Measurements from ENCODE around the gene PAXX. TPM values are rescaled to one million over a fixed set of nuclear protein-coding genes. Genes with fewer than 3 reads are reported as not detected.

The PAXX gene
- total RNA-seq, 1 experiment from 2014 or later = 64.0 TPM

GRCh38 chr9:136947955-136948510, 44.2 kb upstream of the PAXX start:
- BruUV-seq (replicated peaks) = no TSS peak
- POLR2A ChIA-PET = no interaction called here
- peak overlapping the region; percentile 48; the same call in 1 of the 2 replicates for H3K27ac ChIP-seq (ENCODE audit: low read length)
- TF ChIP-seq, protein P1, sequence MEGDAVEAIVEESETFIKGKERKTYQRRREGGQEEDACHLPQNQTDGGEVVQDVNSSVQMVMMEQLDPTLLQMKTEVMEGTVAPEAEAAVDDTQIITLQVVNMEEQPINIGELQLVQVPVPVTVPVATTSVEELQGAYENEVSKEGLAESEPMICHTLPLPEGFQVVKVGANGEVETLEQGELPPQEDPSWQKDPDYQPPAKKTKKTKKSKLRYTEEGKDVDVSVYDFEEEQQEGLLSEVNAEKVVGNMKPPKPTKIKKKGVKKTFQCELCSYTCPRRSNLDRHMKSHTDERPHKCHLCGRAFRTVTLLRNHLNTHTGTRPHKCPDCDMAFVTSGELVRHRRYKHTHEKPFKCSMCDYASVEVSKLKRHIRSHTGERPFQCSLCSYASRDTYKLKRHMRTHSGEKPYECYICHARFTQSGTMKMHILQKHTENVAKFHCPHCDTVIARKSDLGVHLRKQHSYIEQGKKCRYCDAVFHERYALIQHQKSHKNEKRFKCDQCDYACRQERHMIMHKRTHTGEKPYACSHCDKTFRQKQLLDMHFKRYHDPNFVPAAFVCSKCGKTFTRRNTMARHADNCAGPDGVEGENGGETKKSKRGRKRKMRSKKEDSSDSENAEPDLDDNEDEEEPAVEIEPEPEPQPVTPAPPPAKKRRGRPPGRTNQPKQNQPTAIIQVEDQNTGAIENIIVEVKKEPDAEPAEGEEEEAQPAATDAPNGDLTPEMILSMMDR (IDR thresholded peaks at IDR 0.05) = peak; percentile 83
- TF ChIP-seq POLR2AphosphoS5 (IDR thresholded peaks at IDR 0.05; ENCODE audit: low read depth, low read length) = no peak
- ATAC-seq (0 out of 2 replicates have a peak, but pooled peaks have one; percentile 13), DNase-seq (ENCODE audit: low read depth, low spot score) (no peak)
- CTCF ChIA-PET = interaction anchor here (0.8 to 2.1 kb wide), 10 partner anchors 13 to 120 kb away, joined by 3 to 22 read pairs (median 4); partner anchors contain the start of gene CLIC3
- H3K36me3 ChIP-seq (ENCODE audit: control insufficient read depth, insufficient read depth, low read length) = peaks cover 7% of the 10 kb centered on the region; the same call in 1 of the 2 replicates
- H3K9me3 ChIP-seq (ENCODE audit: control insufficient read depth, insufficient read depth, low read depth, low read length) = no peaks in the 10 kb centered on the region
- no peak overlapping the region for H3K4me3 ChIP-seq (ENCODE audit: low read depth in 2 of 2, low read length in 2 of 2)
- H3K27me3 ChIP-seq (ENCODE audit: control insufficient read depth, insufficient read depth, low read length) = no peaks in the 10 kb centered on the region
- peaks cover 33% of the 10 kb centered on the region for H3K4me1 ChIP-seq (ENCODE audit: control insufficient read depth, insufficient read depth, low read length)
- intact Hi-C loops (cut with micrococcal nuclease; ENCODE audit: unreplicated experiment) = loop anchor here (10.0 kb wide), 1 partner anchor 87 kb away; the partner anchor contains the start of gene FUT7
- in situ Hi-C loops (cut with HindIII; ENCODE audit: low pct_unique_long_range_greater_than_20kb, low sequenced_read_pairs) = no loop called here

DNA sequence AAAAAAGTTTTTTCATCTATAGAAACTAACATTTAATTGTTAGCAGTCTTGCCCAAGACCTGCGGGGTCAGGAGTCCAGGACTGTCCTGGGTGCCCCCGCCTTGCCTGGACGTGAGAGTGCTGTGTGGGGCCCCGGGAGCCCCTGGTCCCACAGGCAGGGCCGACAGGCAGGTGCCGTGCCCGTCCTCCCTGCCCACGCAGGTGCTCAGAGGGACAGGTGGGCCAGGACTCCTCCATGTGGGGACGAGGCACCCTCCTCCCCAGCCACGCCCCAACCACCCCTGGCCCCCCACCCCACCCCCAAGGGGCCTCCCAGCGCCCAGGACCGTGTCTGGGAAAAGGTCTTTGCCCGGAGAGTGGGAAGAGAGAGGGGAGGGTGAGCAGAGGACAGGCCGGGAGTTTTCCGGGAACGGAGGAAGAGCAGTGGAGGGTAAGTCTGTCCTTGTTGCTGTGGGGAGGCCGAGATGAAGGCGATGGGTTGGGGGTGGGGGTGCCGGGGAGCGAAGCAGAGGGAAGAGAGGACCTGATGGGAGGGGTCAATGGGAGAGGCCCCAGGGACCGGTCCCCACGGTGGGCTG, 42.9 kb upstream of the PAXX start:
- no TSS peak for BruUV-seq (replicated peaks)
- Histone ChIP-seq H3K4me3 (ENCODE audit: low read depth in 2 of 2, low read length in 2 of 2) (peak overlapping the region; percentile 48 to 63), H3K27ac (ENCODE audit: low read length) (peak overlapping the region; percentile 69), H3K9me3 (ENCODE audit: control insufficient read depth, insufficient read depth, low read depth, low read length) (no peaks in the 10 kb centered on the region), H3K27me3 (ENCODE audit: control insufficient read depth, insufficient read depth, low read length) (no peaks in the 10 kb centered on the region), H3K4me1 (ENCODE audit: control insufficient read depth, insufficient read depth, low read length) (peaks cover 33% of the 10 kb centered on the region), H3K36me3 (ENCODE audit: control insufficient read depth, insufficient read depth, low read length) (no peaks in the 10 kb centered on the region; the same call in 1 of the 2 replicates)
- intact Hi-C loops (cut with micrococcal nuclease; ENCODE audit: unreplicated experiment) = loop anchor here (10.0 kb wide), 1 partner anchor 85 kb away; the partner anchor contains the start of gene FUT7
- POLR2A ChIA-PET = no interaction called here
- TF ChIP-seq TCF7L2 (IDR thresholded peaks at IDR 0.05; ENCODE audit: low read depth, low read length) = no peak
- TF ChIP-seq REST (IDR thresholded peaks at IDR 0.05; ENCODE audit: insufficient read depth in 1 of 2, low read depth in 2 of 2, low read length in 1 of 2) = no peak
- TF ChIP-seq POLR2AphosphoS5 (IDR thresholded peaks at IDR 0.05; ENCODE audit: low read depth, low read length) = no peak
- TF ChIP-seq, protein P1 (IDR thresholded peaks at IDR 0.05) = no peak
- TF ChIP-seq SIN3A (IDR thresholded peaks at IDR 0.05; ENCODE audit: borderline replicate concordance, insufficient read depth, low read depth, low read length) = no peak
- CTCF ChIA-PET = interaction anchor here (0.6 kb wide), 1 partner anchor 27 kb away, joined by 10 read pairs; no protein-coding TSS in a partner anchor
- peak; percentile 10 for ATAC-seq
- no peak for DNase-seq (ENCODE audit: low read depth, low spot score)
- in situ Hi-C loops (cut with HindIII; ENCODE audit: low pct_unique_long_range_greater_than_20kb, low sequenced_read_pairs) = no loop called here

All from Panc1 (cell line).